Endothelial cell of umbilical vein (primary cell): ENCODE data around the gene FBXW7. TPM values are rescaled to one million over a fixed set of nuclear protein-coding genes. Genes with fewer than 3 reads are reported as not detected.

Source experiments
- BruUV-seq: library from RNA; stranded (reverse); fragments of 400-500 nt; replicated peaks from 2 replicates; lab custom pipeline; 2021; lab: Mats Ljungman, UMichigan
- CTCF ChIA-PET: fragments of 300-600, 350-600 bp; sonication (Branson Sonifier 250); formaldehyde crosslinking; loops from one replicate; lab custom pipeline; 2021; ENCODE audit warnings: antibody characterized with exemption, inconsistent platforms; lab: Charles Lee
- POLR2A ChIA-PET: fragments of 300-600, 350-600 bp; sonication (Branson Sonifier 250); formaldehyde crosslinking; loops from one replicate; lab custom pipeline; 2021; ENCODE audit warnings: antibody characterized with exemption, inconsistent platforms; lab: Charles Lee
- DNase-seq: peaks from one replicate; pipeline ENCODE4 v3.0.0-alpha.2; 2011; ENCODE audit warnings: low read depth, low spot score
- FAIRE-seq: peaks from 2 replicates; lab custom pipeline; 2011; peaks lifted over from hg19 to GRCh38; lab: Jason Lieb, UNC
- H2AFZ ChIP-seq: 2 replicates; pipeline ENCODE4 v1.6.0; 2012; ENCODE audit warnings: low read depth, low read length, control low read depth, inconsistent platforms
- H3K27ac ChIP-seq: 2 replicates; pipeline ENCODE4 v1.5.1; 2011; ENCODE audit warnings: low read depth, mild to moderate bottlenecking, control low read depth, low read length, moderate library complexity; ENCODE audit not compliant: insufficient read depth
- H3K27me3 ChIP-seq, 2 experiments: 2 replicates each; pipeline versions ENCODE4 v1.6.0 to v1.6.1; 2011; ENCODE audit warnings: low read length in 2 of 2, mixed read lengths in 1 of 2; ENCODE audit not compliant: control insufficient read depth in 2 of 2, insufficient read depth in 2 of 2
- H3K36me3 ChIP-seq, 2 experiments: 2 replicates in 1 of 2; 3 replicates in 1 of 2; pipeline ENCODE4 v1.5.1; 2011; ENCODE audit warnings: low read length in 2 of 2, mild to moderate bottlenecking in 1 of 2, moderate library complexity in 1 of 2; ENCODE audit not compliant: control insufficient read depth in 2 of 2, insufficient read depth in 2 of 2; ENCODE audit errors: extremely low read depth in 1 of 2
- H3K4me1 ChIP-seq: 3 replicates; pipeline ENCODE4 v1.5.1; 2011; ENCODE audit warnings: mild to moderate bottlenecking, low read length; ENCODE audit not compliant: control insufficient read depth, insufficient read depth; ENCODE audit errors: extremely low read depth
- H3K4me2 ChIP-seq: 2 replicates; pipeline ENCODE4 v1.6.1; 2011; ENCODE audit warnings: low read length, control low read depth, mixed read lengths; ENCODE audit not compliant: insufficient read depth
- H3K4me3 ChIP-seq, 3 experiments: fragments of 200-600 bp in 1 of 3; sonication (generic), shearing (Covaris generic) in 1 of 3; replicated peaks in 1 of 3; 2 replicates each; pipeline ENCODE4 v1.5.1; 2011 to 2016; ENCODE audit warnings: control low read depth in 3 of 3, low read length in 3 of 3, mild to moderate bottlenecking in 2 of 3, inconsistent platforms in 1 of 3, low read depth in 1 of 3, moderate library complexity in 1 of 3; ENCODE audit not compliant: insufficient read depth in 1 of 3
- H3K79me2 ChIP-seq: 2 replicates; pipeline ENCODE4 v1.6.0; 2012; ENCODE audit warnings: low read length, inconsistent platforms; ENCODE audit not compliant: control insufficient read depth, insufficient read depth
- H3K9ac ChIP-seq: replicated peaks from 2 replicates; pipeline ENCODE3; 2011; ENCODE audit warnings: low read length, control low read depth; ENCODE audit not compliant: insufficient read depth; ENCODE audit errors: extremely low read depth
- H3K9me1 ChIP-seq: replicated peaks from 3 replicates; pipeline ENCODE4 v1.6.0; 2011; ENCODE audit warnings: mild to moderate bottlenecking, low read length; ENCODE audit not compliant: control insufficient read depth, insufficient read depth; ENCODE audit errors: extremely low read depth
- H3K9me3 ChIP-seq: replicated peaks from 2 replicates; pipeline ENCODE4 v1.5.1; 2012; ENCODE audit warnings: low read length, inconsistent platforms; ENCODE audit not compliant: control insufficient read depth, insufficient read depth
- H4K20me1 ChIP-seq: replicated peaks from 2 replicates; pipeline ENCODE3; 2011; ENCODE audit warnings: mild to moderate bottlenecking, low read length; ENCODE audit not compliant: control insufficient read depth, insufficient read depth; ENCODE audit errors: extremely low read depth
- EZH2 ChIP-seq: IDR thresholded peaks from 2 replicates; pipeline ENCODE4 v1.6.1; 2012; ENCODE audit warnings: borderline replicate concordance, low read depth, mild to moderate bottlenecking, moderate library complexity, low read length, inconsistent platforms; ENCODE audit not compliant: severe bottlenecking
- FOS ChIP-seq: IDR thresholded peaks from 2 replicates; pipeline ENCODE4 v1.6.1; 2011; ENCODE audit warnings: mild to moderate bottlenecking, low read length, moderate library complexity, borderline replicate concordance; ENCODE audit not compliant: insufficient read depth
- GATA2 ChIP-seq: IDR thresholded peaks from 2 replicates; pipeline ENCODE4 v1.7.0; 2011; ENCODE audit warnings: low read depth, mild to moderate bottlenecking, moderate library complexity, mixed read lengths, low read length; ENCODE audit not compliant: insufficient read length, insufficient read depth
- JUN ChIP-seq: IDR thresholded peaks from 2 replicates; pipeline ENCODE4 v1.6.1; 2011; ENCODE audit warnings: borderline replicate concordance, low read depth; ENCODE audit not compliant: insufficient read length, insufficient read depth
- MYC ChIP-seq: IDR thresholded peaks from one replicate; pipeline ENCODE4 v1.6.1; 2011; ENCODE audit warnings: mild to moderate bottlenecking, low read depth, low read length
- POLR2A ChIP-seq: IDR thresholded peaks from 2 replicates; pipeline ENCODE4 v1.6.1; 2012; ENCODE audit warnings: low read depth, mild to moderate bottlenecking, control low read depth, low read length
- POLR2AphosphoS5 ChIP-seq: IDR thresholded peaks from 2 replicates; pipeline ENCODE4 v1.6.1; 2012; ENCODE audit warnings: low read depth, mild to moderate bottlenecking, control low read depth, low read length, moderate library complexity; ENCODE audit not compliant: insufficient read depth
- dilution Hi-C: fragments of 300-500 bp; cut with MboI; formaldehyde crosslinking; loops from one replicate; pipeline ENCODE4 v1.15.0; 2019; ENCODE audit warnings: low sequenced_read_pairs; ENCODE audit not compliant: extremely low pct_ligation_motif_present
- intact Hi-C: fragments of 100-400 bp; cut with micrococcal nuclease; formaldehyde crosslinking; loops from one replicate; pipeline ENCODE4 v1.10.0; 2022
- polyA plus RNA-seq, 4 experiments: library from polyadenylated mRNA; depleted of rRNA in 3 of 4; stranded (reverse) in 3 of 4; unstranded in 1 of 4; fragments of >200 nt; gene quantifications; 2 replicates each; pipeline versions ENCODE4 v1.2.1 to v1.2.3, GENCODE V29; 2011 to 2012; ENCODE audit warnings: missing spikeins in 1 of 4
- total RNA-seq: library from RNA; stranded (reverse); gene quantifications from 2 replicates; pipeline ENCODE4 v1.2.3, GENCODE V29; 2021
- TF ChIP-seq, protein P1 (sequence below), 2 donors: IDR thresholded peaks; 1 replicate in 1 of 2; 2 replicates in 1 of 2; pipeline ENCODE4 v1.5.1; 2011; ENCODE audit warnings: low read length in 2 of 2, mild to moderate bottlenecking in 2 of 2, moderate library complexity in 2 of 2, control low read depth in 1 of 2, inconsistent platforms in 1 of 2, low read depth in 1 of 2; ENCODE audit not compliant: insufficient read depth in 1 of 2; ENCODE audit errors: extremely low read depth in 1 of 2
- TF ChIP-seq, protein P2 (sequence below): IDR thresholded peaks from 2 replicates; pipeline ENCODE4 v1.6.1; 2011; ENCODE audit not compliant: insufficient read depth, insufficient read length

The FBXW7 gene
- total and polyA plus RNA-seq, 2 donors (not counting 3 experiments of a cell fraction or from before 2014, with no cell fraction given), result 7.0 to 28.1 TPM

DNA sequence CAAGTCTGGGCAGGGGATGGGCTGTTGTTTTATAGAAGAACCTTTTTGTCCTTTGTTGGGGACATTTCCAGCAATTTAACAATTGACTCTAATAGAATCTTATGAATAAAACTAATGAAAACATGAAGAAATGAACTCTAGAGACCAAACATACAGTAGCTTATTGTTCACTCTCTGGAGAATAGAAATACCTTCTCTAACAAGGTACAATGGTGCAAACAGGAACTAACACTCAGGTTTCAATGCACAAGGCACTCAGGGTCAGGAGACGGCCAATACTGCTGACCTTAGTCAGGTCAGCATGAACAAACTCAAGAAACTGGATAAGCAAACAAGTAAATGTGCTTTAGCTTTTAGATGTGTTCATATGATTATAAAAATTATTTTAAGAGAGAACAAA is 39.6 kb upstream of the FBXW7 start:
- peaks cover 7% of the 10 kb centered on the region for H3K4me1 ChIP-seq
- no peak for TF ChIP-seq POLR2AphosphoS5
- TF ChIP-seq FOS, result no peak
- TF ChIP-seq POLR2A, result no peak
- no peak for TF ChIP-seq JUN
- TF ChIP-seq GATA2, result no peak
- no peak for TF ChIP-seq EZH2
- TF ChIP-seq, protein P1, sequence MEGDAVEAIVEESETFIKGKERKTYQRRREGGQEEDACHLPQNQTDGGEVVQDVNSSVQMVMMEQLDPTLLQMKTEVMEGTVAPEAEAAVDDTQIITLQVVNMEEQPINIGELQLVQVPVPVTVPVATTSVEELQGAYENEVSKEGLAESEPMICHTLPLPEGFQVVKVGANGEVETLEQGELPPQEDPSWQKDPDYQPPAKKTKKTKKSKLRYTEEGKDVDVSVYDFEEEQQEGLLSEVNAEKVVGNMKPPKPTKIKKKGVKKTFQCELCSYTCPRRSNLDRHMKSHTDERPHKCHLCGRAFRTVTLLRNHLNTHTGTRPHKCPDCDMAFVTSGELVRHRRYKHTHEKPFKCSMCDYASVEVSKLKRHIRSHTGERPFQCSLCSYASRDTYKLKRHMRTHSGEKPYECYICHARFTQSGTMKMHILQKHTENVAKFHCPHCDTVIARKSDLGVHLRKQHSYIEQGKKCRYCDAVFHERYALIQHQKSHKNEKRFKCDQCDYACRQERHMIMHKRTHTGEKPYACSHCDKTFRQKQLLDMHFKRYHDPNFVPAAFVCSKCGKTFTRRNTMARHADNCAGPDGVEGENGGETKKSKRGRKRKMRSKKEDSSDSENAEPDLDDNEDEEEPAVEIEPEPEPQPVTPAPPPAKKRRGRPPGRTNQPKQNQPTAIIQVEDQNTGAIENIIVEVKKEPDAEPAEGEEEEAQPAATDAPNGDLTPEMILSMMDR (IDR thresholded peaks at IDR 0.05; ENCODE audit: extremely low read depth in 1 of 2, insufficient read depth in 1 of 2, low read depth in 1 of 2, low read length in 2 of 2), result no peak
- no peak for TF ChIP-seq MYC
- TF ChIP-seq, protein P2, sequence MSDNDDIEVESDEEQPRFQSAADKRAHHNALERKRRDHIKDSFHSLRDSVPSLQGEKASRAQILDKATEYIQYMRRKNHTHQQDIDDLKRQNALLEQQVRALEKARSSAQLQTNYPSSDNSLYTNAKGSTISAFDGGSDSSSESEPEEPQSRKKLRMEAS, result no peak
- dilution Hi-C loops, result no loop called here
- H3K4me2 ChIP-seq, result no peak overlapping the region
- ChIA-PET CTCF (no interaction called here), POLR2A (no interaction called here)
- H2AFZ ChIP-seq, result no peak overlapping the region
- no peaks in the 10 kb centered on the region for H4K20me1 ChIP-seq
- no peaks in the 10 kb centered on the region for H3K9me3 ChIP-seq
- intact Hi-C loops, result no loop called here
- no peaks in the 10 kb centered on the region for H3K79me2 ChIP-seq
- H3K9me1 ChIP-seq, result no peaks in the 10 kb centered on the region
- H3K27me3 ChIP-seq, result no peaks in the 10 kb centered on the region
- no peak overlapping the region for H3K9ac ChIP-seq
- no peak overlapping the region for H3K27ac ChIP-seq
- no TSS peak for BruUV-seq
- no peaks in the 10 kb centered on the region for H3K36me3 ChIP-seq
- no peak overlapping the region for H3K4me3 ChIP-seq
- FAIRE-seq (no peak), DNase-seq (no peak)
